SJSA1 (cell line): ENCODE data around the gene VPS52. TPM values are rescaled to one million over a fixed set of nuclear protein-coding genes. Genes with fewer than 3 reads are reported as not detected.
A peak's percentile ranks its signal among the peaks of the same experiment; 100 is the strongest.
"Not testable (repeated sequence)": the region's sequence is repeated elsewhere in the genome, so short reads cannot be mapped to it uniquely, and the experiment has no call there.

ENCODE experiments used
- DNase-seq, 2 experiments: peaks; one replicate each; pipeline ENCODE4 v3.0.0-alpha.2; 2015 to 2020; ENCODE audit warnings: low spot score in 2 of 2, low read depth in 1 of 2
- H3K27ac ChIP-seq: fragments of 250-450 bp; sonication (Bioruptor Pico); 2 replicates; pipeline ENCODE4 v1.5.1; 2020; ENCODE audit warnings: mild to moderate bottlenecking, moderate library complexity
- H3K27me3 ChIP-seq: fragments of 250-450 bp; sonication (Bioruptor Pico); replicated peaks from 2 replicates; pipeline ENCODE4 v1.5.1; 2020; ENCODE audit warnings: mild to moderate bottlenecking, moderate library complexity
- H3K36me3 ChIP-seq: fragments of 250-450 bp; sonication (Bioruptor Pico); 2 replicates; pipeline ENCODE4 v1.5.1; 2020; ENCODE audit warnings: mild to moderate bottlenecking
- H3K4me1 ChIP-seq: fragments of 250-450 bp; sonication (Bioruptor Pico); replicated peaks from 2 replicates; pipeline ENCODE4 v1.6.1; 2021; ENCODE audit warnings: mild to moderate bottlenecking
- H3K4me3 ChIP-seq: fragments of 250-450 bp; sonication (Bioruptor Pico); 2 replicates; pipeline ENCODE4 v1.5.1; 2020; ENCODE audit warnings: mild to moderate bottlenecking
- H3K9me3 ChIP-seq: fragments of 250-450 bp; sonication (Bioruptor Pico); replicated peaks from 2 replicates; pipeline ENCODE4 v1.5.1; 2020; ENCODE audit warnings: mild to moderate bottlenecking
- total RNA-seq: library from RNA; depleted of rRNA; stranded (reverse); fragments of >200 nt; shearing (Covaris generic); gene quantifications from 2 replicates; pipeline ENCODE4 v1.2.3, GENCODE V29; 2014

Gene VPS52
- total RNA-seq, 1 experiment from 2014 or later = 39.4 TPM

- Histone ChIP-seq H3K36me3 (peaks cover 97% of the 10 kb centered on the region), H3K4me1 (no peaks in the 10 kb centered on the region), H3K4me3 (no peak overlapping the region), H3K9me3 (no peaks in the 10 kb centered on the region), H3K27me3 (no peaks in the 10 kb centered on the region), H3K27ac (no peak overlapping the region)
- DNase-seq = peak; percentile 44 to 63
These were observed 8.4 kb upstream of the VPS52 start for GRCh38 chr6:33279971-33280511.

DNA sequence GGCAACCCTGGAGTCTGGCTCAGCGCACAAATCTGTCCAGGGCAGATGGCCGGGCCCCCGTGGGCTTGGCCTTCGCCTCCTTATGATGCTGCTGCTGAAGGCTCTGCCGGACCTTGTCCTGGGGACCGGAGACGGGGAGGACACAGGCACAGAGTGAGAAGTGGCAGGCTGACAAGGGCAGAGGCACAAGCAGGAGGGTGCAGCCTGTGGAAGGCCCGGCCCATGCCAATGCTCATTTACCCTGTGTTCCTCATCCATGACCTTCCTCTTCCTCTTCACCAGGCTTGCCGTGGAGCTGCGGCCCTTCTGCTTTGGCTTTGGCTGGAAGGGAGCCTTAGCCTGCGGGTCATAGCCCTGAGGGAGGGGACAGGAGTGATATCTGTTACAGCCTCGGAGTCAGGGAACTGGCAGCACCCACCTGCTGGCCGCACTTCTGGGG is 7.6 kb upstream of the VPS52 start:
- H3K36me3 ChIP-seq = peaks cover 97% of the 10 kb centered on the region
- peaks cover 2% of the 10 kb centered on the region for H3K4me1 ChIP-seq
- H3K4me3 ChIP-seq = no peak overlapping the region
- H3K27ac ChIP-seq = no peak overlapping the region
- H3K9me3 ChIP-seq = no peaks in the 10 kb centered on the region
- no peak for DNase-seq
- no peaks in the 10 kb centered on the region for H3K27me3 ChIP-seq

- no peaks in the 10 kb centered on the region for H3K27me3 ChIP-seq
- H3K9me3 ChIP-seq = no peaks in the 10 kb centered on the region
- no peak for DNase-seq
- H3K27ac ChIP-seq = no peak overlapping the region
- H3K36me3 ChIP-seq = peaks cover 99% of the 10 kb centered on the region
- H3K4me1 ChIP-seq = peaks cover 7% of the 10 kb centered on the region
- no peak overlapping the region for H3K4me3 ChIP-seq
These were observed 7.1 kb upstream of the VPS52 start for GRCh38 chr6:33278810-33279209.

DNA sequence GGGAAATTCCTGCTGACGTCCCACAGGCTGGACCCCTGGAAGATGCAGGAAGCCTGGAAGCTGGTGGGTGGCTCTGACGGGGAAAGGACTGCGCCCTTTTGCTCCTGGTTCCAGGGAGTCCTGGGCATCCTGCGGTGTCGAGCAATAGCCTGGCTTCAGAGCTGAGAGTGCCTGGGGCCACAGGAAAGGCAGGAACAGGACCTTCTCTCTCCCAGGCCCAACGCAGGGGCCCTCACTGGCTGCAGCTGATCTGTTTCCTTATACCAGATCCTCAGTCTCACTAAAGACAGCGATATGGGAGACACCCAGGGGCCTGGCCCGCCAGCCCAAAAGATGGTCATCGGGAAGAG is 6.7 kb upstream of the VPS52 start:
- Histone ChIP-seq H3K4me3 (no peak overlapping the region), H3K9me3 (no peaks in the 10 kb centered on the region), H3K27ac (no peak overlapping the region), H3K4me1 (peaks cover 11% of the 10 kb centered on the region), H3K27me3 (no peaks in the 10 kb centered on the region), H3K36me3 (peaks cover 99% of the 10 kb centered on the region)
- no peak for DNase-seq

GRCh38 chr6:33277663-33278391 is 6.2 kb upstream of the VPS52 start:
- Histone ChIP-seq H3K4me1 (peaks cover 17% of the 10 kb centered on the region), H3K27ac (no peak overlapping the region), H3K9me3 (no peaks in the 10 kb centered on the region), H3K36me3 (peaks cover 99% of the 10 kb centered on the region), H3K4me3 (no peak overlapping the region), H3K27me3 (no peaks in the 10 kb centered on the region)
- no peak for DNase-seq

GRCh38 chr6:33276864-33277662 is 5.4 kb upstream of the VPS52 start, which contains the start of gene B3GALT4:
Gene B3GALT4, plus strand, starts transcription at chr6:33277123. Its CDS starts 297 bp downstream, at chr6:33277420.
- H3K4me3 ChIP-seq = no peak within 1 kb of the TSS
- peaks cover 20% of the 10 kb centered on the region for H3K4me1 ChIP-seq
- DNase-seq = no peak
- peaks cover 99% of the 10 kb centered on the region for H3K36me3 ChIP-seq
- H3K27me3 ChIP-seq = no peaks in the 10 kb centered on the region
- H3K9me3 ChIP-seq = no peaks in the 10 kb centered on the region
- no peak within 1 kb of the TSS for H3K27ac ChIP-seq

DNA sequence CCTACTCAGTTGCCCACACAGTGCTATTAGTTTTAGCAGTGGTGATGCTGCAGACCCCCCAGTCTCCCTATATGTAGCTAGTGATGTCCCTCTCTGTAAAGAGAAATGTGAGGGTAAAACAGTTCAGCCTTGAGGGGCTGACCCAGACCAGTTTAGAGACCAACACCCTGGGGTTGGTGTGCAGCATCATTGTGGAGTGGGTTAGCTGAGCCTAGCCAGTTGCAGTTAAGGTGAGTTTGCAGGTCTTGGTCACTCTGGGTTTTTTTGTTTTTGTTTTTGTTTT is 4.8 kb upstream of the VPS52 start:
- H3K9me3 ChIP-seq = no peaks in the 10 kb centered on the region
- no peaks in the 10 kb centered on the region for H3K27me3 ChIP-seq
- H3K27ac ChIP-seq = no peak overlapping the region
- peaks cover 20% of the 10 kb centered on the region for H3K4me1 ChIP-seq
- H3K36me3 ChIP-seq = peaks cover 94% of the 10 kb centered on the region
- no peak for DNase-seq
- no peak overlapping the region for H3K4me3 ChIP-seq

GRCh38 chr6:33275795-33276580 is 4.3 kb upstream of the VPS52 start:
- H3K4me1 ChIP-seq = peaks cover 21% of the 10 kb centered on the region
- not testable (repeated sequence) for H3K27ac ChIP-seq, H3K9me3 ChIP-seq, DNase-seq, H3K27me3 ChIP-seq, H3K4me3 ChIP-seq
- H3K36me3 ChIP-seq = peaks cover 92% of the 10 kb centered on the region

DNA sequence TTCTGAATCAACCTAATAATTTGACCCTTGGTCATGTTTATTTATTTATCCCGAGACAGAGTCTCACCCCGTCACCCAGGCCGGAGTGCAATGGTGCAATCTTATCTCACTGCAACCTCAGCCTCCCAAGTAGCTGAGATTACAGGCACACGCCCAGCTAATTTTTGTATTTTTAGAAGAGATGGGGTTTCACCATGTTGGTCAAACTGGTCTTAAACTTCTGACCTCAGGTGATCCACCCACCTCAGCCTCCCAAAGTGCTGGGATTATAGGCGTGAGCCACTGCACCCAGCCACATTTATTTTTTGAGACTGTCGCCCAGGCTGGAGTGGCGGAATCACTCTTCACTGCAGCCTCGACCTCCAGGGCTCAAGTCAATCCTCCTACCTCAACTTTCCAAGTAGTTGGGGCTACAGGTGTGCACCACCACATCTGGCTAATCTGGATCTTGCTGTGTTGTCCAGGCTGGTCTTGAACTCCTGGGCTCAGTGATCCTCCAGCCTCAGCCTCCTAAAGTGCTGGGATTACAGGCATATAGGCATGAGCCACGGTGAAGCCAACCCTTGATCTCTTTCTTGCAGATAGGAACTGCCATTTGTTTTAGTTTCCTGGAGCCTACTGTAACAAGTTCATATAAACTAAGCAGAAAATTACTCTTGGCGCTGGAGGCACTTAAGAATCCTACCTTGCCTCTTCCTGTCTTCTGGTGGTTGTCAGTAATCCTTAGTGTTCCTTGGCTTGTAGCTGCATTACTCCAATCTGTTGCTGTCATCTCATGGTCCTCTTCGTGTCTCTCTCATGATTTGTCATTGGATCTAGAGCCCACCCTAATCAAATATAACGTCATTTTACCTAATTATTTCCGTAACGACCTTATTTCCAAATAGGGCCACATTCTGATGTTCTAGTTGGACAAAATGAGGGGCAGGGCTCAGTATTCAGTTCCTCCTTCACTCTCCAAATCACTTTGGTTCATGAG is 2.5 kb upstream of the VPS52 start:
- peaks cover 78% of the 10 kb centered on the region for H3K36me3 ChIP-seq
- H3K4me3 ChIP-seq = no peak overlapping the region
- H3K4me1 ChIP-seq = peaks cover 23% of the 10 kb centered on the region
- H3K9me3 ChIP-seq = no peaks in the 10 kb centered on the region
- no peak overlapping the region for H3K27ac ChIP-seq
- H3K27me3 ChIP-seq = no peaks in the 10 kb centered on the region
- no peak for DNase-seq

DNA sequence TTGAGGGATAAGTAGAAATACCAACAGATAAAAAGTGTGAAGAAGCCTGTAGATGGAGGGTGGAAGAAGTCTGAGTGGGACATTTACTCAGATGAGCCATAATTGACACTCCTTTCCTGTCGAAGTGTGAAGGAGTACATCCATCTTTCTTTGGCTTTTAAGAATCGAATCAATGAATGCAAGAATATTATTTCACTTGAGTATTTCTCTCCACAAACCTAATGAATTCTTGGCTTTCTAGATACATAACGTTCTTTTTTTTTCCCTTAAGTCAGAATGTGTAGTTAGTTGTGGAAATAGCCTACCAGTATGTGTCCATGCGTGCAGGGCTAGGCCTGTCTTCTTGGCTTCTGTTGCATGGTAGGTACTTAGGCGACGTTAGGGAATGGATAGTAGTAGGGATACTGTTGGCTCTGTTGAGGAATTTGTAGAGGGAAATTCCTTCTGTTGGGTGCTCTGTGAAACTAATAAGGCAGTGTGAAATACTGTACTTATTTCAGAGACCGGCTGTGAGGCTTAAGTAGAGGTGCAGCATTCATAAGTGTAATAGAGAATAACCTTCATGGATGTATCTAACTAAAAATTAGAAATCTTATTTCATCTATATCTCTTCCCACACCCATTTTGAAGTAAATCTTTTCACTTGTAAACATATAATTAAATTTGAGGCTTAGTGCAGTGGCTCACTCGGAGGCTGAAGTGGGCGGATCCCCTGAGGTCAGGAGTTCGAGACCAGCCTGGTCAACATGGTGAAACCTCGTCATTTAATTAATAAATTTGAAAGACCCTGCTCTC is 1.6 kb upstream of the VPS52 start:
- no peak for DNase-seq
- no peaks in the 10 kb centered on the region for H3K9me3 ChIP-seq
- H3K36me3 ChIP-seq = peaks cover 78% of the 10 kb centered on the region
- H3K27me3 ChIP-seq = no peaks in the 10 kb centered on the region
- 0 out of 2 replicates have a peak overlapping the region, but pooled peaks have one; percentile 43 for H3K27ac ChIP-seq
- H3K4me3 ChIP-seq = peak overlapping the region; percentile 58
- peaks cover 23% of the 10 kb centered on the region for H3K4me1 ChIP-seq

DNA sequence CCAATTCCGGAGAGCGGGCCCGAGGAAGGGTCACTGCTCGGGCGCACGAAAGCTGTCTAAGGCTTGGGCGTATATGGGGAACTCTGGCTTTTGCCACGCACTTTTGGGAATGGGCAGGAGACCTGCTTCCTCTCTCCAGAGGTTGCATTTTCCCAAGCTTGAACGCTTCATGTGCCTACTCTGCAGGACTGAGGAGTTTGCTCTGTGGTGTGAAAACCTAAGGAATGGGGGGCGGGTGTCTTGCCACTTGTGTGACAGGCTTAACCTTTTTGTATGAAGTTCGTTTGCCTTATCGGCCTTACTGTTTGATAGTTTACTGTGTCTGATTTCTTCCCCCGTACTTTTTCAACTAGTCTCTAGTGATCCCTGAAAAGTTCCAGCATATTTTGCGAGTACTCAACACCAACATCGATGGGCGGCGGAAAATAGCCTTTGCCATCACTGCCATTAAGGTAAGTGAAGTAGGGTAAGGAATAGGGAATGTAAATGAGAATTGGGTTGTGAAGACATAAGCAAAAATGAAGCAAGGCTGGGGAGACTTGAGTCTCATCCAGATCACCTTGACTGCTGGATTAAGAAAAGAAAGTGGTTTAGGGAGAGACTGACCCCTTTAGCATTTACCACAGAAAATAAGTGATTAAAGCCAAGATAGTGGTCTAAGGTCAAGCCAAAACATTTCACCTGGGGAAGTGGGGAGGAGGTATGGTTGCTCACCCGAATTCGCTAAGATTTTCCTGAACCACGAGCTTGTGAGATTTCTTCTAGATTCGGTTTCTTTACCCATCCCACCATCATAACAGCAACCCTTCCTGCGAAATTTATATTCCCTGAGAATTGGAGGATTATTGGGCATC is 826 bp upstream of the VPS52 start:
- Histone ChIP-seq H3K36me3 (peaks cover 78% of the 10 kb centered on the region), H3K27ac (peak overlapping the region; percentile 43), H3K4me1 (peaks cover 23% of the 10 kb centered on the region), H3K4me3 (peak overlapping the region; percentile 58), H3K9me3 (no peaks in the 10 kb centered on the region), H3K27me3 (no peaks in the 10 kb centered on the region)
- no peak for DNase-seq

GRCh38 chr6:33271117-33271467 is 584 bp downstream of the VPS52 start:
- no peak for DNase-seq
- Histone ChIP-seq H3K9me3 (no peaks in the 10 kb centered on the region), H3K36me3 (peaks cover 78% of the 10 kb centered on the region)

More at GRCh38 chr6:33271117-33271467, 584 bp downstream of the VPS52 start:
- Histone ChIP-seq H3K27ac (peak overlapping the region; percentile 83), H3K4me1 (peaks cover 23% of the 10 kb centered on the region), H3K27me3 (no peaks in the 10 kb centered on the region), H3K4me3 (peak overlapping the region; percentile 58)
